Superior temporal gyrus (tissue), 1 donor: ENCODE measurements around the gene CCR7.
"Not testable (repeated sequence)": the region's sequence is repeated elsewhere in the genome, so short reads cannot be mapped to it uniquely, and the experiment has no call there.

Experiments used
- DNase-seq: peaks from one replicate; pipeline ENCODE4 v3.0.0-alpha.2; 2016; ENCODE audit errors: extremely low spot score

CCR7 gene

DNA sequence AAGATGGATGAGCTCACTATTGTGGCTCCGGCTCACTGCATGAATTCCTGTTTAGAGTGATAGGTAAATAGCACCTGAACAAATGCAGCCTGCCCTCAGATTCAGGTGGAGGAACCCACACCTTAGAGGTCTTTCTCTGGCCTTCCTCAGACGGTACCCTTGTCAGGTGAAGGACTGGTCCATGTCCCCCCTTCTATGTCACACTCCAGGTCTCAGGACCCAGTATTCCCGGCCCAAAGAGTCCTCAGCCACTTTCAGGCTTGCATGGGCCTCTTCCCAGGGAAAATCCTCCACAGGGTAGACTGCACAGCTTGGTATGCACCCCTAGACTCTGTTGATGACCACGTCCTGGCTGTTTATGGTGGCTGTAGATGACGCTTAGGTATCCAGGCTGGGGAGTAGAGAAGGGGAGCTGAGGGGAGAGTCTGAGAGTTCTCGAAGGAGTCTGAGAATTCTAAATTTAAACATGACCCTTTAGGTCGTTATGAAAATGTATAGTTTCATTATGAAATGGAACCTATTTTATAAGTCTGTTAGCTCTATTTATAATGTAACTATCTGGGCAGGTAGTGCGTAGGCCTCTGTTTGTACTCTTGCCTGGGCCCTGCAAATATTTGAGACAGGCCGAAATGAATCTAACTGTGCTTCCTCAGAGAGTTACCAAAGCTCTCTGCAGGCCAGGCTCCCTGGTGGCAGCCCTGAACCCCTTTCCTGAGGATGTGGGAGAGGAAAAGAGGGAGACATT, 32.5 kb upstream of the CCR7 start:
- DNase-seq, result no peak

DNA sequence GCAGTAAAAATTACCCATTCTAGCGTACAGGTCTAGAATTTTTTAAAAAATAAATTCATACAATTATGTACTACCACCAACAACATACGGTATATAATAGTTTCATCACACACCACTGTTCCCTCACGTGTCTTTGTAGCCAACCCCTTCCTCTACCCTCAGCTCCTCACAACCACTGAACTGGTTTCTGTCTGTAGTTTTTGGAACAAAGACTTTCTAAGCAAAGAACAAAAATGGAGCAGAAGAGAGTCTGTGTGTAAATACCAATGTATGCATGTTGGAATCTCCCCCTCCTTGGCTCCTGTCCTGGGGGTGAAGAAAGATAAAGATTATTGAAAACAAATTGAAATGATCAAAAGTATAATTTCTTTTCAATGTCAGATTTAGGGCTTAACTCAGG, 31.9 kb upstream of the CCR7 start:
- DNase-seq, result no peak

DNA sequence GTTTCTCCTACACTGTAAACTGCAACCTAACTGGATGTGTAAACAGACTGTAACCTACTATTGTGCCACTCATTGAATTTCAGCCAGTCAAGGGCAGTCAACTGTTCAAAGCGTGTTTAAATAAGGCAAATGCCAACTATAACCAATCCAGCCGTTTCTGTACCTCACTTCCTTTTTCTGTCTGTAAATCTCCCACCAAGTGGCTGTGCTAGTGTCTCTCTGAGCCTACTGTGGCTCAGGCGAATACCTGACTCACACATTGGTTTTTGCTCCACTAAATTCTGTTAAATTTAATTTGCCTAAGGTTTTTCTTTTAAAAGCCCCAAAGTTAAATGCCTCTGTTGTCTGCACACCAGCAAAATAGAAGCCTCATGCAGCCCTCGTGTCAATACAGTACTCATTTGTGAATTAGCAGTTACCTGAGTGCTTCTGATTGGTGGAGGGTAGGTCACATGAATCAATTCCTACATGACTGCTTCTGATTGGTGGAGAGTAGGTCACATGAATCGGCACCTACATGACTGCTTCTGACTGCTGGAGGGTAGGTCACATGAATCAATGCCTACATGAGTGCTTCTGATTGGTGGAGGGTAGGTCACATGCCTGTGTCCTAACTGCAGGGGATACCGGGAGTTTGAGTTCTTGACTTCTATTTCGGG, 31.1 kb upstream of the CCR7 start:
- no peak for DNase-seq

DNA sequence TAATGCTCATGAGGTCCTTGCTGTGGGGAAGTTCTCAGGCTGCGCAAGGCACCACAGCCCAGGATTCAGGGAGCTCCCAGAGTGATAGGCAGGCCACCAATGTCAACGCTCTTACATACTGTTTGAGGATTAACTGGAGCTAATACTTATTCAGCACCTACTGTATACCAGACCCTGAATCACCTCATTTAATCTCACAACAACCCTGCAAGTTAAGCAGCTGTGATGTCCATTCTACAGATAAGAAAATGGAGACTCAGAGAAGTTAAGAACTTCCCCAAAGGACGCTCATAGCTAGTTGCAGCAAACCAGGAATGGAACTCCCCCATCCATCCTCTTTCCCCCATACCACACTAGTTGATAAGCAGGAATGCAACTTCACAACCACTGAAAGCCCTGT, 25.5 kb upstream of the CCR7 start:
- DNase-seq, result no peak

DNA sequence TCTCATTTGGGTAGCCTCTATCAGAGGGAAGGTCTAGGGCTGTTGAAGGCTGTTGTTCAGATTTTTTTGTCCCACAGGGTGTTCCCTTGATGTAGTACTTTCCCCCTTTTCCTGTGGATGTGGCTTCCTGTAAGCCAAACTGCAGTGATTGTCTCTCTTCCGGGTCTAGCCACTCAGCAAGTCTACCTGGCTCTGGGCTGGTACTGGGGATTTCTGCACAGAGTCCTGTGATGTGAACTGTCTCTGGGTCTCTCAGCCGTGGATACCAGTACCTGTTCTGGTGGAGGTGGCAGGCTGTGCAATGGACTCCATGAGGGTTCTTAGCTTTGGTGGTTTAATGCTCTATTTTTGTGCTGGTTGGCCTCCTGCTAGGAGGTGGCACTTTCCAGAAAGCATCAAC, 23.3 kb upstream of the CCR7 start:
- DNase-seq, result no peak

DNA sequence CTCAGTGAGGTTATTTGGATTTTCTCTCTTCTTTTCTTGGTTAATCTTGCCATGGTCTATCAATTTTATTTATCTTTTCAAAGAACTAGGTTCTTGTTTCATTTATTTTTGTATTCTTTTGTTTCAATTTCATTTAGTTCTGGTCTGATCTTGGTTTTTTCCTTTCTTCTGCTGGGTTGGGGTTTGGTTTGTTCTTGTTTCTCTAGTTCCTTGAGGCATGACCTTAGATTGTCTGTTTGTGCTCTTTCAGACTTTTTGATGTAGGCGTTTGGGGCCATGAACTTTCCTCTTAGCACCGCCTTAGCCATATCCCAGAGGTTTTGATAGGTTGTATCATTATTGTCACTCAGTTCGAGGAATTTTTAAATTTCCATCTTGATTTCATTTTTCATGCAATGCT, 21.0 kb upstream of the CCR7 start:
- DNase-seq, result not testable (repeated sequence)

DNA sequence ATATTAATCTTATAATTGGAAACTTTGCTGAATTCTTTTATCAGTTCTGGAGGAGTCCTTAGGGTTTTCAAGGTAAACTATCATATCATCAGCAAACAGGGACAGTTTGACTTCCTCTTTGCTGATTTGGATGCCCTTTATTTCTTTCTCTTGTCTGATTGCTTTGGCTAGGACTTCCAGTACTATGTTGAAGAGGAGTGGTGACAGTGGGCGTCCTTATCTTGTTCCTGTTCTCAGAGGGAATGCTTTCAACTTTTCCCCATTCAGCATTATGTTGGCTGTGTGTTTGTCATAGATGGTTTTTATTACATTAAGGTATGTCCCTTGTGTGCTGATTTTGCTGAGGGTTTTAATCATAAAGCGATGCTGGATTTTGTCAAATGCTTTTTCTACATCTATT, 19.7 kb upstream of the CCR7 start:
- not testable (repeated sequence) for DNase-seq

DNA sequence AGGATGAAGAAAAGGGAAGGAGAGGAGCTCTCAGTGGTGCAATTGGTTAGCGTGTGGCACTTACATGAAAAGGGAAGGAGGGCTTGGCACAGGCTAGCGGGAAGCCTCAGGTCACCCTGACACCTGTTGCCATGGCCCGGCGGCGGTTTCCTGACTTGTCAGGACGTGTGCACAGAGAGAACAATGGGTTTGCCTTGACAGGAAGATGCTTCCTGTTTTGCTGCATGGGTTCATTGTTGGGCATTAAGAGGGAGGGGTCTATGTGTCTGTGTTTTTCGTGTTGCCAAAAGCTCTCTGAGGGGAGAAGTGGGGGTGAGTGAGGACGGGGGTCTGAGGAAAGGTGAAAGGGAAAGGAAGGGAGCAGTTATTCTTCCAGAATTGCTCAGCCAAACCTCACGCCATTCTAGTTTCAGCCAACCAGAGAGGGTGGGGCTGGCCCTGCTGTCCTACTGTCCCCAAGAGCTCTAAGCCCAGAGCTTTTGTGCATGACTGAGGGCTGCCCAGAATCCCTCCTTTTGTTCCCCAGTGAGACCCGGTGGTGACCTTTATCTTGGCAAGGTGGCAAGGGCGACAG, 17.1 kb upstream of the CCR7 start:
- DNase-seq, result no peak

DNA sequence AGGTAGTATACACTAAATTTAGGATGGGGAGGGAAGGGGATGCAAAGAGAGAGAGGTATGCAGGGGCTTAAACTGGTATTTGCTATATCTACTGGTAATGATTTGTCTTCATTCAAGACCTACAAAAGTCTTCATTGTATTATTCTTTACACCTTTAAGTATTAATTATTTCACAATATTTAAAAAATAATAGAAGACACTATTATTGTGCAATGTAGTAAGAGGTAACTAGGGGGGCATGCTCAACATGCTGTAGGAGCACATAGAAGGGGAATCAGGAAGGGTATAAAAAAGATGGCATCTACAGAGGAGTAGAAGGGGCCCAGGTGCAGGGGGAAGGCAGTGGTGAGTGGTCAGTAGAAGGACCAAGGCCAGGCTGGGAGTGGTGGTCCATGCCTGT, 14.9 kb upstream of the CCR7 start:
- no peak for DNase-seq

DNA sequence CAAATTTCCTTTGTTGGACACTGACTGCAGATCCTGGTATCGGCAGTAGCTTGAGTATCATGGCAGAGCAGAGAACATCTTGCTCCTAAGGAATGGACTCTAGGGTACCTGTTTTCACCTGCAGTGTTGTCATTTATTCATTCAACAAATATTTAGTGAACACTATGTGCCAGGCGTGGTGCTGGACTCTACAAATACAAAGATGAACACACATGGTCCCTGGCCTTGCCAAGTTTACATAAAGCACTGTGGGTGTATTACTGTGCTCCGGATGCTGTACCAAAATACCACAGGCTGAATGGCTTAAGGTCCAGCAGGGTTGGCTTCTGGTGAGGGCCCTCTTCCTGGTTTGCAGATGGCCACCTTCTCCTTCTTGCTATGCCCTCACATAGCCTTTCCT, 14.2 kb upstream of the CCR7 start:
- DNase-seq, result no peak

DNA sequence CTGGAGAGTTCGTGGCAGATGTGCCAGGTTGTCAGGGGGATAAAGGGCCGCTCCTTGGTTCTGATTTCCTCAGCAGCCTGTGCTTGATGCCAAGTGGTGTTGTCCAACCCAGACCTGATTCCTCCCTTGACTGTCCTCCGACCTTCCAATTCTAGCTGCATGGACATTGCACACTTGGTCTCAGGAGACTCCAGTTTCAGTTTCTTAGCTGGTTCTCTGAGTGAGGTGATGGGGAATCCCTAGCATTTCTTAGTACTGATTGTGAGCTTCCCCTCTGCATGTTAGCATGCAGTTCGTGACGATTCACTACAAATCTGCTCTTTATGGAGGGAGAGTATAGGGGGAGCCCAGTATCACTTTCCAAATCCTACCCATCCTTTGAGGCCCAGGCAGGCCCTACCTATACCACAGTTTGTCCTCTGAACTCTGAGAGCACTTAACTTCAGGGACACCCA, 12.4 kb upstream of the CCR7 start:
- DNase-seq, result no peak

DNA sequence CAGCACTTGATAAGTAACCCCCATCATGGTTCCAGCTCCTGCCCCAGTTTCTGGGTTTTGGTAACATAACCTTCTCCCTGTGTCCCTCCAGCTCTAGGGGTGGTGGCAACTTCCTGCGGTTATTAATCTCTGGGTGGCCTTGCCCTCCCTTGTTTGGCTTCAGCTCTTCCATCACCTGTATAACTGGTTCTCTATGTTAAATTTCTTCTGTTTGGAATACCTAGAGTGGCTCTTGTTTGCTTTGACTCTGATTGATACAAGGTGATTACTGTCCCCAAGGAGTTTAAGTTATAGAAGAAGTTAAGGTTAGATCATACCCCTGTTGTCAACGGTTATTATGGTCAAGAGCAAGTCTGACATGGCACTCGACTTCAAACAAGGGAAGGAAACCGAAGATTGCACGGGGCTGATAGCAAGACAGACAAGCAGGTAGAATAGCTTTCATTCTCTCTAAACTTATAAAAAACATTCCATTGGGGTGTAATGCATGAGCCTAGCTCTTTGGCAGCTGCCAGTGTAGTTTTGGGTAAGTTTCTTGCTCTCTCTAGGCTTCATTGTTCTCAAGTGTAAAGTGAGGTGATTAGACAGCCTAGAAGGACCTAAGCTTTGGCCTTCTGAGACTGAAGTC, 11.0 kb upstream of the CCR7 start:
- no peak for DNase-seq

DNA sequence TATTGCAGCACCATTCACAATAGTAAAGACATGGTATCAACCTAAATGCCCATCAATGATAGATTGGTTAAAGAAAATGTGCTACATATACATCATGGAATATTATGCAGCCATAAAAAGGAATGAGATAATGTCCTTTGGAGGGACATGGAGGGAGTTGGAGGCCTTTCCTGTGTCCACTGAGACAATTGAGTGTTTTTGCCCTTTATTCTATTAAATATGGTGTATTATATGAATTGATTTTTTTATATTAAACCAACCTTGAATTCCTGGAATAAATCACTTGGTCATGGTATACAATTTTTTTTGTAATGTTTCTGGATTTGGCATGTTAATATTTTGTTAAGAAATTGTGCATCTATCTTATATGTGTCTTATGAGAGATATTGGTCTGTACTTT, 9.0 kb upstream of the CCR7 start:
- no peak for DNase-seq

DNA sequence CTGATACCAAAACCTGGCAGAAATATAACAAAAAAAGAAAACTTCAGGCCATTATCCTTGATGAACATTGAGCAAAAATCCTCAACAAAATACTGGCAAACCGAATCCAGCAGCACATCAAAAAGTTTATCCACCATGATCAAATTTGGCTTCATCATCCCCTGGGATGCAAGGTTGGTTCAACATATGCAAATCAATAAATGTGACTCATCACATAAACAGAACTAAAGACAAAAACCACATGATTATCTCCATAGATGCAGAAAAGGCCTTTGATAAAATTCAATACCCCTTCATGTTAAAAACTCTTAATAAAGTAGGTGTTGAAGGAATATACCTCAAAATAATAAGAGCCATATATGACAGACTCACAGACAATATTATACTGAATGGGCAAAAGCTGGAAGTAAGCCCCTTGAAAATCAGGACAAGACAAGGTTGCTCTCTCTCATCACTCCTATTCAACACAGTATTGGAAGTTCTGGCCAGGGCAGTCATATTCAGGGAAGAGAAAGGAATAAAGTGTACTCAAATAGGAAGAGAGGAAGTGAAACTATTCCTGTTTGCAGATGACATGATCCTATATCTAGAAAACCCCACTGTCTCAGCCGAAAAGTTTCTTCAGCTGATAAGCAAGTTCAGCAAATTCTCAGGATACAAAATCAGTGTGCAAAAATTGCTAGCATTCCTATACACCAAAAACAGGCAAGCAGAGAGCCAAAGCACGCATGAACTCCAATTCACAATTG, 7.1 kb upstream of the CCR7 start:
- DNase-seq, result not testable (repeated sequence)

DNA sequence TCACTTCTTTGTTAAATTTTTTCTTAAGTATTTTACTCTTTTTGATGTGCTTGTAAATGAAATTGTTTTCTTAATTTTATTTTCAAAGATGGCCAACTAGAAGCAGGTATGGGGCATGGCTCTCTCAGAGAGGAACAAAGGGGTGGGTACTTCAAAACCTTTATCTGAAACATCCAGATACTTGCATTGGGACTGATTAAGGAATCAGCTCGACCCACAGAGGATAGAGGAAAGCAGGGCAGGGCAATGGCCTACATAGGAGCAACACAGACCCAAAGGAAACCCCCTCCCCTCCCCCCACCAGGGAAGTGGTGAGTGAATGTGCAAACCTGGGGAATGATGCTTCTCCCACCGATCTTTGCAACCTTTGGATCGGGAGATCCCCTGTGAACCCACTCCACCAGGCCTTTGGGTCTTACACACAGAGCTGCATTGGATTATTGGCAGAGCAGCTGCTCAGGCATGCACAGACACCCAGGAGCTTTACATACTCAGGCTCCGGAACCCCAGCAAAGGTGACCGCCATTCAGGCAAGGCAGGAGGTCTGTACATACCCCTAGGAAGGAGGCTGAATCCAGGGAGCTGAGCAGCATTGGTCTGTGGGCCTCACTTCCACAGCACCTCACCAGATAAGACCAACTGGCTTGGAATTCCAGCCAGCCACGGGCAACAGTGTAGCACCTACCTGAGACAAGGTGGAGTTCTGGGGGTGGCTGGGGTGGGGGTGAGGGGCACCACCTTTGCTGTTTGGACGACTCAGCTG, 3.0 kb upstream of the CCR7 start:
- no peak for DNase-seq

DNA sequence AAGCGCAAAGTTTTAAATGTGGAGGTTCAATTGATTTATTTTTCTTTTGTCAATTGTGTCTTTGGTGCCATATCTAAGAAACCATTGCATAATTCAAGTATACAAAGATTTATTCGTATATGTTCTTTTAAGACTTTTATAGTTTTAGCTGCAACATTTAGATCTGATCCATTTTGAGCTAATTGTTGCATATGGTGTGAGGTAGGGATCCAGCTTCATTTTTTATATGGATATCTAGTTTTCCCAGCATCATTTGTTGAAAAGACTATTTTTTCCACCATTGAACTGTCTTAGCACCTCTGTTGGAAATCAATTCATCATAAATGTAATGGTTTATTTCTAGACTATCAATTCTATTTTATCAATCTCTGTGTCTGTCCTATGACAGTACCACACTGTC, 2.1 kb upstream of the CCR7 start:
- no peak for DNase-seq

DNA sequence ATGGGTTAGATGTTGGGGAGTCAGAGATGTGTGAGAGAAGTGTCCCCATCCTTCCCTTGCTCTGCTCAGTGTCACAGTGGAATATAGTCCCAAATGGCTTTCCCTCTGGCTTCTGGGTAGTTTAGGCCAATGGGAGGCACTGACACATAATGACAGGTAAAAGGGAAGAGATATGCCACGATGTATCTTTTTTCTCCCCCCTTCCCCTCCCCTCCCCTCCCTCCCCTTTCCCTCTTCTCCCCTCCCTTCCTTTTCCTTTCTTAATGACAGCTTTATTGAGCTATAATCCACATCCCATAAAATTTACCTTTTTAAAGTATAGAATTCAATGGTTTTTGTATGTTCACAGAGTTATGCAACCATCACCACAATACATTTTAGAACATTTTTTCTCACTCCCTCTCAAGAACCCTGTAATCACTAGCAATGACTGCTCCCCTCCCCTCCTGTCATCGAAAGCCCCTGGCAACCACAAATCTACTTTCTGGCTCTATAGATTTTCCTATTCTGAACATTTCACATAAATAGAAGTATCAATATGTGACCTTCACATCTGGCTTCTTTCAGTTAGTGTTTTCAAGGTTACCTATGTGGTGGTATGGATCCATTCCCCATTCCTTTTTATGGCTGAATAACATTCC, 617 bp upstream of the CCR7 start:
- no peak for DNase-seq

DNA sequence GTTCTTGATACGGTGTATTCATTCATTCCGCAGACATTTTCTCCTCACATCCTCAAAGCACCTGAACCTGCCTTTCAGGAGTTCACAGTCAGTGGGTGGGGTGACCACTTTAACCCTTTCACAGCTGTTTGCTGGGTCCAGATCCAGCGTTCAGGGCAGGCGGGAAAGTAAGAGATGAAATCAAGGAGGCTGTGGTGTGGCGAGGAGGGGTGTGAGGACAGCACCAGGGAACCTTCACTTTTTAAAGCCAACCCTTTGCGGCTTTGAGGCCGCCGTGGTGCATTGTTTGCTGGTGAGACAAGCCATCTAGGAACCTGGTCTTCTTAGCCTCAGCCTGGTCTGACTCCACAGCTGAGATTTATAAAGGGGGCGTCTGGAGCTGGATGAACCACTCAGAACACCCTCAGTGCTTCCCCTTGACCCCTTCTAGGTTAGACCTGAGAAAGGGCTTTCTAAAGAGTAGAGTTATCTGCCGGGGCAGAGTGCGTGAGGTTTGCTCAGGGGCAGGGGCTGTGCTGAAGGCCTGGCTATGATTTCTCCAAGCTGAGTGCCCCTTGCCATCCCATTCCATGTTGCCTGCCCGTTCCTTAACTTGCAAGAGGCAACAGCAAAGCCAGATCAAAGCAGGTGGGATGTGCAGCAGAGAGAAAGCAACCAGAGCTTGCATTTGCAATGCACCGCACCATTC, 933 bp downstream of the CCR7 start:
- no peak for DNase-seq

DNA sequence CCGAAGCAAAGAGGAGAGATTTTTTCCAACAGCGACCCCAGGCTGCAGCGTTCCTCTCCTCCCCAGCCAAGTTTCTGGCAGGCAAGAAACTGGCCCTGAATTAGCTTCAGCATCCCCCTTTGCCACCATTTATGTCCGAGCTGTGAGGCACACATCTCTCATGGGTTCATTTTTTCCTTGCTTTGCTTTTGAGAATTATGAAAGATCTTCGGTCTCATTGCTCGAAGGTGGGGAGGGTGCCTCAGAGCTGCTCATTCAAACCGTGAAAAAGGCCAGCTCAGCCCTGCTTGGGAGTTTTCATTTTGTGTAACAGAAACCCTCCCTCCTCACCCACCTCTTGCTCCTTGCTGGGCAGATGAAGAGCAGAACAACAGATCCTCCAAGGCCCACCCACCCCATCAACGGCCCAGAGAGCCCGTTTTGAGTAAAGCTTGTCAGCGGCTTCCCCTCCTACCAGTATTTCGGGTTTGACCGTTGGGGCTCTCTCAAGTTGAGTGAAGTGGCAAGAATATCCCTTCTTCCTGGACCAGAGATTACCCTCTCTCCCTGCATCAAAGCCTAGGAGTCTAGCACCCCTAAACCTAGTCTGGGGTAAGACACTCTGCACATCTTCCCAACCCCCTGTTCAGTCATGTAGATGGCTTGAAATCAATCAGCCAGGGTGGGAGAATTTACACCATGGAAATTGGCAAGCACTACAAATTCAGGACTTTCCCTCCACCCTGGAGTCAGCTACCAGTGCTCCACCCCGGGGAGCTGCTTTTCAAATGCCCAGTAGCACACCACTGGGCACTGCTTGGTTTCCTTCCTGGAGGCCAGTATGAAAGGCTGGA, 1.8 kb downstream of the CCR7 start:
- DNase-seq, result no peak
